ENCODE results near the gene PLA2G2C.
"Not testable (repeated sequence)": the region's sequence is repeated elsewhere in the genome, so short reads cannot be mapped to it uniquely, and the experiment has no call there.

- TF ChIP-seq POLR2A, POLR2AphosphoS5, CTCF (IDR thresholded peaks at IDR 0.05): not testable (repeated sequence)
Observed at GRCh38 chr1:20219053-20219452, 32.7 kb upstream of the PLA2G2C start.
